Mesenchymal stem cell (in vitro differentiated cells and primary cell): Measurements from ENCODE around the gene FAM89B.
"Not testable (repeated sequence)": the region's sequence is repeated elsewhere in the genome, so short reads cannot be mapped to it uniquely, and the experiment has no call there.

Experiments
- DNase-seq: peaks from one replicate; pipeline ENCODE4 v3.0.0-alpha.2; 2013
- H2AFZ ChIP-seq: one replicate; pipeline ENCODE4 v1.6.1; 2013; ENCODE audit warnings: low read depth, mild to moderate bottlenecking, control low read depth, inconsistent platforms, low read length, moderate library complexity
- H2AK5ac ChIP-seq: 2 replicates; pipeline ENCODE4 v1.6.1; 2013; ENCODE audit warnings: low read length, moderate library complexity, mild to moderate bottlenecking, inconsistent platforms; ENCODE audit not compliant: severe bottlenecking
- H2BK120ac ChIP-seq: one replicate; pipeline ENCODE4 v1.6.1; 2013; ENCODE audit warnings: low read depth, mild to moderate bottlenecking, inconsistent platforms, low read length, moderate library complexity
- H2BK12ac ChIP-seq, 2 experiments: one replicate each; pipeline ENCODE4 v1.6.1; 2013; ENCODE audit warnings: inconsistent platforms in 2 of 2, low read length in 2 of 2, mild to moderate bottlenecking in 2 of 2, moderate library complexity in 2 of 2, control low read depth in 1 of 2
- H2BK15ac ChIP-seq: one replicate; pipeline ENCODE4 v1.6.1; 2013; ENCODE audit warnings: mild to moderate bottlenecking, low read depth, inconsistent platforms; ENCODE audit not compliant: poor library complexity, severe bottlenecking
- H2BK5ac ChIP-seq: 2 replicates; pipeline ENCODE4 v1.6.1; 2013; ENCODE audit warnings: low read depth, mild to moderate bottlenecking, low read length, control low read depth, inconsistent platforms; ENCODE audit not compliant: poor library complexity, severe bottlenecking
- H3K14ac ChIP-seq, 2 experiments: one replicate each; pipeline ENCODE4 v1.6.1; 2013; ENCODE audit warnings: inconsistent platforms in 2 of 2, low read length in 2 of 2, control low read depth in 1 of 2, mild to moderate bottlenecking in 1 of 2, moderate library complexity in 1 of 2
- H3K18ac ChIP-seq, 2 experiments: one replicate each; pipeline ENCODE4 v1.6.1; 2013; ENCODE audit warnings: inconsistent platforms in 2 of 2, low read length in 2 of 2, control low read depth in 1 of 2, low read depth in 1 of 2, mild to moderate bottlenecking in 1 of 2
- H3K23ac ChIP-seq, 2 experiments: one replicate each; pipeline ENCODE4 v1.6.1; 2013; ENCODE audit warnings: inconsistent platforms in 2 of 2, low read length in 2 of 2, mild to moderate bottlenecking in 2 of 2, moderate library complexity in 2 of 2, control low read depth in 1 of 2
- H3K27ac ChIP-seq: 2 replicates; pipeline ENCODE4 v1.5.1; 2013; ENCODE audit warnings: mild to moderate bottlenecking, moderate library complexity, low read length, control low read depth, inconsistent platforms; ENCODE audit not compliant: poor library complexity, severe bottlenecking
- H3K27me3 ChIP-seq, 2 experiments: 2 replicates each; pipeline versions ENCODE4 v1.6.1 to v1.7.0; 2013; ENCODE audit warnings: low read length in 2 of 2, mild to moderate bottlenecking in 2 of 2, moderate library complexity in 2 of 2, control low read depth in 1 of 2, inconsistent platforms in 1 of 2; ENCODE audit not compliant: control insufficient read depth in 1 of 2, insufficient read depth in 1 of 2
- H3K36me3 ChIP-seq, 2 experiments: 2 replicates each; pipeline versions ENCODE4 v1.6.1 to v1.7.0; 2013; ENCODE audit warnings: low read length in 2 of 2, control low read depth in 1 of 2, inconsistent platforms in 1 of 2, low read depth in 1 of 2, mild to moderate bottlenecking in 1 of 2; ENCODE audit not compliant: insufficient read depth in 2 of 2, control insufficient read depth in 1 of 2
- H3K4ac ChIP-seq, 2 experiments: one replicate each; pipeline ENCODE4 v1.6.1; 2013; ENCODE audit warnings: inconsistent platforms in 2 of 2, low read length in 2 of 2, mild to moderate bottlenecking in 2 of 2, moderate library complexity in 2 of 2, control low read depth in 1 of 2, low read depth in 1 of 2
- H3K4me1 ChIP-seq: 2 replicates; pipeline ENCODE4 v1.6.1; 2013; ENCODE audit warnings: low read depth, low read length, control low read depth; ENCODE audit not compliant: control insufficient read depth, insufficient read depth
- H3K4me2 ChIP-seq: 2 replicates; pipeline ENCODE4 v1.6.1; 2013; ENCODE audit warnings: low read length, mild to moderate bottlenecking, inconsistent platforms; ENCODE audit not compliant: poor library complexity, severe bottlenecking
- H3K4me3 ChIP-seq, 2 experiments: 2 replicates each; pipeline versions ENCODE4 v1.5.1 to v1.7.0; 2013; ENCODE audit warnings: low read length in 2 of 2, mild to moderate bottlenecking in 2 of 2, control low read depth in 1 of 2, low read depth in 1 of 2; ENCODE audit not compliant: insufficient read depth in 1 of 2
- H3K79me1 ChIP-seq: replicated peaks from 2 replicates; pipeline ENCODE4 v1.6.1; 2013; ENCODE audit warnings: mild to moderate bottlenecking, control low read depth, low read length, inconsistent platforms; ENCODE audit not compliant: poor library complexity, severe bottlenecking
- H3K9ac ChIP-seq: 2 replicates; pipeline ENCODE4 v1.7.0; 2013; ENCODE audit warnings: mild to moderate bottlenecking, low read length, moderate library complexity
- H3K9me3 ChIP-seq: 2 replicates; pipeline ENCODE4 v1.7.0; 2013; ENCODE audit warnings: mild to moderate bottlenecking, low read length; ENCODE audit not compliant: control insufficient read depth
- H4K8ac ChIP-seq: one replicate; pipeline ENCODE4 v1.6.1; 2013; ENCODE audit warnings: inconsistent platforms, mild to moderate bottlenecking, low read length, moderate library complexity
- H4K91ac ChIP-seq: one replicate; pipeline ENCODE4 v1.6.1; 2013; ENCODE audit warnings: mild to moderate bottlenecking, low read length, inconsistent platforms
- WGBS: methylation state at CpG from one replicate; pipeline ENCODE4 v1.1.7; 2013; ENCODE audit warnings: mixed read lengths; 5-methylcytosine and 5-hydroxymethylcytosine counted together

FAM89B gene

GRCh38 chr11:65563601-65564000, 8.7 kb upstream of the FAM89B start:
- H3K4me3 ChIP-seq, result no peak overlapping the region
- H3K14ac ChIP-seq, result no peak overlapping the region
- WGBS, result 94% methylated on average over 4 of the region's 4 CpGs
- H3K23ac ChIP-seq, result no peak overlapping the region
- peaks cover 28% of the 10 kb centered on the region for H3K4me1 ChIP-seq
- no peak overlapping the region for H2AFZ ChIP-seq
- H3K18ac ChIP-seq, result no peak overlapping the region
- no peaks in the 10 kb centered on the region for H3K9me3 ChIP-seq
- H3K9ac ChIP-seq, result no peak overlapping the region
- H3K4ac ChIP-seq, result no peak overlapping the region
- no peak overlapping the region for H3K4me2 ChIP-seq
- no peak overlapping the region for H2BK120ac ChIP-seq
- H2BK15ac ChIP-seq, result no peak overlapping the region
- H3K27ac ChIP-seq, result no peak overlapping the region
- H2AK5ac ChIP-seq, result no peak overlapping the region
- no peak overlapping the region for H4K91ac ChIP-seq
- H2BK12ac ChIP-seq, result no peak overlapping the region
- peaks cover 0 to 11% of the 10 kb centered on the region in 2 experiments for H3K36me3 ChIP-seq
- no peak overlapping the region for H4K8ac ChIP-seq
- no peaks in the 10 kb centered on the region for H3K27me3 ChIP-seq
- no peak for DNase-seq
- H3K79me1 ChIP-seq, result peaks cover 13% of the 10 kb centered on the region
- H2BK5ac ChIP-seq, result no peak overlapping the region

- not testable (repeated sequence) for H3K9me3 ChIP-seq, DNase-seq, H3K14ac ChIP-seq, H3K4me3 ChIP-seq, H3K27ac ChIP-seq, H3K4ac ChIP-seq, H2BK12ac ChIP-seq, H3K18ac ChIP-seq, H3K23ac ChIP-seq, H2BK5ac ChIP-seq, H3K4me2 ChIP-seq, H4K8ac ChIP-seq, H2AK5ac ChIP-seq, H3K27me3 ChIP-seq, H2BK120ac ChIP-seq, H4K91ac ChIP-seq, H2AFZ ChIP-seq, H3K9ac ChIP-seq, H2BK15ac ChIP-seq
- Histone ChIP-seq H3K4me1 (peaks cover 22% of the 10 kb centered on the region), H3K36me3 (peaks cover 0 to 11% of the 10 kb centered on the region in 2 experiments), H3K79me1 (peaks cover 13% of the 10 kb centered on the region)
- WGBS, result 94% methylated on average over 10 of the region's 12 CpGs
Observed at GRCh38 chr11:65564879-65565559, 7.3 kb upstream of the FAM89B start.

GRCh38 chr11:65565624-65566453, 6.5 kb upstream of the FAM89B start:
- Histone ChIP-seq H3K79me1 (peaks cover 17% of the 10 kb centered on the region), H3K14ac (no peak overlapping the region), H3K4me1 (peaks cover 16% of the 10 kb centered on the region), H3K27me3 (no peaks in the 10 kb centered on the region), H3K4me3 (no peak overlapping the region), H3K4me2 (no peak overlapping the region), H2BK5ac (no peak overlapping the region), H3K36me3 (peaks cover 0 to 11% of the 10 kb centered on the region in 2 experiments), H2BK15ac (no peak overlapping the region), H2AFZ (no peak overlapping the region), H4K8ac (no peak overlapping the region), H3K27ac (no peak overlapping the region), H3K9ac (peak overlapping the region; percentile 20), H4K91ac (no peak overlapping the region), H3K18ac (no peak overlapping the region), H3K23ac (no peak overlapping the region), H3K9me3 (no peaks in the 10 kb centered on the region), H3K4ac (no peak overlapping the region), H2AK5ac (no peak overlapping the region), H2BK12ac (no peak overlapping the region), H2BK120ac (no peak overlapping the region)
- DNase-seq, result no peak
- WGBS, result 82% methylated on average over 6 of the region's 7 CpGs
